DMS153 treated with DMSO at 0.1 percent for 48 hours (cell line): Measurements from ENCODE around the gene HTR7.

ENCODE experiments used
- DNase-seq: peaks from one replicate; lab custom pipeline; 2025; ENCODE audit not compliant: unreplicated experiment; lab: John Stamatoyannopoulos, UW

HTR7 gene

DNA sequence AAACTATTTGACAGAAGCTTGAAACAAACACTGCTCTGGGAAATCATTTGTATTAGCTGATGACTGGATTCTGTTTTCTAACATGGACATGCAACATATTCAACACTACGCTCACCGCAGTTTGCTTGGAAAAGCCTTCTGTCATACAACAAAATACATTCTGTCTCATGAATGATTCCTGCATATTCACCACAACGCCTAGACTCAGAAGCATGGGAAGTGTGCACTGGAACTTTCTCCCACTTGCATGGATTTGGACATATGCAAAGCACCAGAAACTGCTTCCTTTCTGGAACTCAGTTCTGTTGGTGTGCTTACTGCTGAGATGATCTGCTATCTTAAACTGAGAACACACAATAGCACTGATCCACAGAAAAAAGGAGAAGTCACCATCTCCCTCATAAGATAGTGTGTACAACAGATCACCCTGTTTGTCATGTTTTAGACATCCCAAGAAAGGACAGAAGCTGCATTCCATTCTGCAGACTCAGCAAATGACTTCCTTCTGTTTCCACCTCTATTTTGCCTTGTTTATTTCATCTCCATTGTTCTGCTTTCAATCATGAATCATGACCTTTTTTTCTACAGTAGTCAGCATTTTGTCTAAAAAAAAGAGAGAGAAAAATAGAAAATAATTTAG is 115.8 kb downstream of the HTR7 start:
- DNase-seq: no peak

- DNase-seq: no peak
Measured at GRCh38 chr10:90740265-90740664, 117.6 kb downstream of the HTR7 start.

- DNase-seq: no peak
Measured at GRCh38 chr10:90738885-90739284, 119.0 kb downstream of the HTR7 start.

- no peak for DNase-seq
Measured at GRCh38 chr10:90734415-90734814, 123.4 kb downstream of the HTR7 start.

GRCh38 chr10:90732581-90732980 is 125.3 kb downstream of the HTR7 start:
- no peak for DNase-seq

- no peak for DNase-seq
Measured at GRCh38 chr10:90723416-90724068, 134.3 kb downstream of the HTR7 start.

GRCh38 chr10:90722832-90723231 is 135.0 kb downstream of the HTR7 start:
- DNase-seq: no peak

- DNase-seq: no peak
Measured at GRCh38 chr10:90718182-90718581, 139.7 kb downstream of the HTR7 start.

- no peak for DNase-seq
Measured at GRCh38 chr10:90712529-90712928, 145.3 kb downstream of the HTR7 start.

DNA sequence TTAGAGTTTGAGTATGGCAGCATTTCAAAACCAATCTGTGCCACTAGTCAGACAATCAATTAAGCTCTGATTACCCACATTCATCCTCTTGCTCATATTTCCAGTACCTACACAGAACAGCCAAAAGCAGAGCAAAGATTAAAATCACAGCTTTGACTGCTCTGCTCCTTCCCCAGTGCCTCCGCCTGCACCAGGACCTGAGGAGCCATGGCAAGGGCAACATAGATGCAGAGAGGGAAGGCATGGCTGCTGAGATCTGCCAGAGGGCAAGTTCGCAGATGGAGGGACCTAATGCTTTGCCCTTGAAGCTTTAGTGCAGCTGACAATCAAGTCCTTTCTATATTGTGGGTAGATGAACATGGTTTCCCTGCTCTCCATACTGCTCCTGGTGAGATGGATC is 148.1 kb downstream of the HTR7 start:
- no peak for DNase-seq

- DNase-seq: no peak
Measured at GRCh38 chr10:90707657-90708056, 150.2 kb downstream of the HTR7 start.

DNA sequence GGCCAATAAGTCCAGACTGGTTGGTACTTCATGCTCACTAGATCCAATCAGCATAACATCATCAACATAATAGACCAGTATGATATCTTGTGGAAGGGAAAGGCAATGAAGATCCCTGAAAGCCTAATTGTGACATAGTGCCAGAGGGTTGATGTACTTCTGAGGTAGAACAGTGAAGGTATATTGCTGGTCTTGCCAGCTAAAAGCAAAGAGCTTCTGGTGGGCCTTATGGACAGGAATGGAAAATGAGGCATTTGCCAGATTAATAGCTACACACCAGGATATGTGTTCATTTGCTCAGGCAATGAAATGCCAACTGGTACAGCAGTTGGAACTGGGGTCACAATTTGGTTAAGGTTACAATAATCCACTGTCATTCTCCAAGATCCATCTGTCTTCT is 156.4 kb downstream of the HTR7 start:
- DNase-seq: no peak

- no peak for DNase-seq
Measured at GRCh38 chr10:90695915-90696676, 161.7 kb downstream of the HTR7 start.
